Skin of body (tissue), 2 donors: ENCODE results near the gene ASTN2. TPM values are rescaled to one million over a fixed set of nuclear protein-coding genes. Genes with fewer than 3 reads are reported as not detected.

Experiments
- DNase-seq: peaks from one replicate; lab custom pipeline; 2025; lab: John Stamatoyannopoulos, UW
- total RNA-seq: library from RNA; depleted of rRNA; stranded (reverse); fragments of >200 nt; gene quantifications from one replicate; pipeline ENCODE4 v1.2.3, GENCODE V29; 2014

Gene ASTN2
- total RNA-seq, 1 donor from 2014 or later: 10.0 TPM

DNA sequence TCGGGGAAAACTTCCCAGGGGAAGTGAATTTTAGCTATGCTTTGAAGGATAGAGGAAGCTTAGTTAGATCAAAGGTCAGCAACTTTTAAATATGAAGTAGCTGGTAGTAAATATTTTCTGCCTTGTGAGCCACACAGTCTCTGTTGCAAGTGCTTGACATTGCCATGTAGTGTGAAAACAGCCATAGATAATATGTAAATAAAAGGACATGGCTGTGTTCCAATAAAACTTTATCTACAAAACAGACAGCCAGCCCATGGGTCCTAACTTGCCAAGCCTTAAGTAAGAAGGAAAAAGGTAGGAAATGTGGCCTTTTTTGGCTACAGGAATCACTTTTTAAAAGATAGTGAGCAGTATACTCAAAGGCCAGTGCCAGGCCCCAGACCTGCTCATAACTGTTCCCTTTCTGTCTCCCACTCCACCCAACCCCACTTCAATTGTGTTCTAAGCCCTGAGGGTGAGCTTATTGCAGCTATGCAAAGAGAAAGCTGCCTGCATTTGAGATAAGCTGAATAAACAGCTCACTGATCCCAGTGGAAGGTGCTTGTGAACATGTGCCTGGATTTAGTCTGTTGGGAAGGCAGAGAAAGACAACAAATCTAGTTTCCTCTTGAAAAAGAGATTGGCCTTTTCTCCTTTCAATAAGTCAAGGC is 840.7 kb downstream of the ASTN2 start:
- DNase-seq: no peak

- peak; percentile 65 for DNase-seq
Observed at GRCh38 chr9:116572095-116572748, 842.6 kb downstream of the ASTN2 start.

GRCh38 chr9:116569111-116569510 is 845.7 kb downstream of the ASTN2 start:
- no peak for DNase-seq

- no peak for DNase-seq
Observed at GRCh38 chr9:116566677-116567488, 848.0 kb downstream of the ASTN2 start.

DNA sequence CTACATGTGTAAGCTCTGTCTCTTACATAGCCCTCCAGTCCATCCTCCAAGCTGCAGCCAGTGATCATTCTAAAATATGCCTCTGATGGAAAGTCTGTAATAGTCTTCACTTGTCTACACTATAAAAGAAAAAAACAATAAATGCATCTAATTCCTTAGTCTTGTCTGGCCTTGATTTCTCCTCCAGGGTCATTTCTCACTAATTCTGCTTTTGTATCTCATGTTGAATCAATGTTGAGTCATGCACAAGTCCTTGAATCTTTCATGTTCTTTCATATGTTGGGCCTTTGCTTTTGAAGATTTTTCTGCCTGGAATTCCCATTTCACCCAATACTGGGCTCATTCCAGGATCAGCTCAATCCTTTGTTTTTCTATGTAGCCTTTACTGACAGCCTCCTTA is 848.9 kb downstream of the ASTN2 start:
- DNase-seq: no peak

DNA sequence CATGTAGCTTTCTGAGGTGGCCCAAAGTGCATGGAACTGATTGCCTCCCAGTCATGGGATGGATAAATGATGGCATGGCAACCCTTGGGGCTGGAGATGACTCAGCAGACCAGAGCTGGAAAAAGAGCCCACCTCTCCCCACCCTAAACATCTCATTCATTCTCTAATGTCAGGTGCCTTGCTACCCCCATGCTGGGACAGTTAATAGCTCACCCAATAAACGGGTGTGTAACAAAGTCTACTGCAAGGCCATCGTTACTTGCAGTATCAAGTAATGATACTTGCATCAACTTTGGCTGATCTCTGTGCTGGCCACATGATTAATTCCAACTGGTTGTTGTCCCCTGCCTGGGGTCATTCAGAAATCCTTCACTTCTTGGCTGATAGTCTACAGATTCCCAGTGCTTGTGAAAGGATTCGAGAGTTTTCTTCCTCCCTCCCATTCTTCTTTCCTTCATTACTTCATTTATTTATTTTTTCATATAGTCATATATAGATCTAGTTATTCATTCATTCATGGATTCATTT is 850.5 kb downstream of the ASTN2 start:
- no peak for DNase-seq

DNA sequence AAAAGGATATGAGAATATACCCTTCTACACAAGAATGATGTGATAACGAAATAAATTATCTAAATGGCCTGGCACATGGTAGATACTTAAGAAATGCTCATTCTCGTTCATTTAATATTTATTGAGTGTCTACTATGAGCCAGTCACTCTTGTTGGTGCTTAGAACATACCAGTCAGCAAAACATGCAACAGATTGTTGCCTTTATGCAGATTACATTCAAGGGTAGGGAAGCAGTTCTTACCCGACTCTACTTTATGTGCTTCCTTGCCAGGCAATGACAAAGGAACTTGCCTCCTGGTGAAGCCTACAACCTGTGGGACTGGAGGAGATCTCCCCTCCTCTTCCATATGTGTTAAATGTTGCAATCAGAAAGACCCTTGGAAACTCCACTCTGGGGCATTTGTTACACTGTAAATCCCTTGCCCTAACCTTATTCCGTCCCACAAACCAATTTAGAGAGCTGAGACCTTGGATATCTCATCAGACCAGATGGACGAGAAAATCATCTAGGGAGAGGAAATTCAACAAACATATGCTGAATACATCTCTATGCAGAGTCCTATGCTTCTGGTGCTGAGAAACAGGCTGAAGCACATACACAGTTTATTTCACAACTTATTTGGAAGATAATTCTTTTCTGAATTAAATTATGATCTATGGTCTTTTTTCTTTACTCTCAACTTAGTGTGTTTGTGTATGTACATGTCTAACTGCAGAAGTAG is 855.9 kb downstream of the ASTN2 start:
- no peak for DNase-seq

GRCh38 chr9:116558035-116558434 is 856.8 kb downstream of the ASTN2 start:
- no peak for DNase-seq

- no peak for DNase-seq
Observed at GRCh38 chr9:116555556-116556155, 859.2 kb downstream of the ASTN2 start.

- no peak for DNase-seq
Observed at GRCh38 chr9:116555119-116555518, 859.7 kb downstream of the ASTN2 start.

GRCh38 chr9:116550696-116551436 is 864.0 kb downstream of the ASTN2 start:
- DNase-seq: peak; percentile 46

DNA sequence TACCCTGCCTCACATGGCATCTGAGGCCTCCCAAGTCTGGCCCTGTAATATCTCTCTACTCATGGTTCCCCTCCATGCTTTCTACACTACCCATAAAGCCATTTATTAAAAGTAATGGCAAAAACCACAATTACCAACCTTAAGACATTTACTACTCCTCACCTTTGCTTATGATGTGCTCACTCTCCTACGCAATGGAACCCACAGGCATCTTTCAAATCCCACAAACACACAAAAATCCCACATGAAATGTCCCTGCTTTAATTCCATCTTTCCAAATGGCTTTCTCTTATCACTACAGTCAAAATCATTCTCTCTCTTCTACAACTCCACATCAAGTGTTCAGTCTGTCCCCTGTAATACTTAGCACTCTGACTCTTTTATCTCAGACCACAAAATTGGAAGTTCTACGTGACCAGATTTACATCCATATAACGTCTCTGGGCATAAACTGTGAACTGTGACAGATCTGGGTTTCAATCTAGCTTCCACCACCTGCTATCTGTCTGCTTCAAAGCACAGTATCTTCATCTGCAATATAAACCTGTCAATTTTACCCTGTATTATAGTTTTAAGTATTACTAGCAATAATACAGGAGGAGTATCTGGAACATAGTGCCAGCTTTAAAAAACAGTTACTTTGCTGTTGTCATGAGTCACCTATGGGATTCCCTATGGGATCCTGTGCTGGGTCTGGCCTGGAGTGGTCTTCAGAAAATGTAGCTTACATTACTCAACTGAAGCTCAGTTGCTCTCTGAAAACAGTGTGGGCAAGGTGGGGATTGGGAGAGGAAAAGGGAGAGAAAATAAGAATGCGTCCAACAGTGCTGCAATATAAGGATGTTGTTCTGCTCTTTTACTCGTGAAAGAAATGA is 864.8 kb downstream of the ASTN2 start:
- DNase-seq: no peak

GRCh38 chr9:116549061-116549664 is 865.7 kb downstream of the ASTN2 start:
- DNase-seq: no peak

DNA sequence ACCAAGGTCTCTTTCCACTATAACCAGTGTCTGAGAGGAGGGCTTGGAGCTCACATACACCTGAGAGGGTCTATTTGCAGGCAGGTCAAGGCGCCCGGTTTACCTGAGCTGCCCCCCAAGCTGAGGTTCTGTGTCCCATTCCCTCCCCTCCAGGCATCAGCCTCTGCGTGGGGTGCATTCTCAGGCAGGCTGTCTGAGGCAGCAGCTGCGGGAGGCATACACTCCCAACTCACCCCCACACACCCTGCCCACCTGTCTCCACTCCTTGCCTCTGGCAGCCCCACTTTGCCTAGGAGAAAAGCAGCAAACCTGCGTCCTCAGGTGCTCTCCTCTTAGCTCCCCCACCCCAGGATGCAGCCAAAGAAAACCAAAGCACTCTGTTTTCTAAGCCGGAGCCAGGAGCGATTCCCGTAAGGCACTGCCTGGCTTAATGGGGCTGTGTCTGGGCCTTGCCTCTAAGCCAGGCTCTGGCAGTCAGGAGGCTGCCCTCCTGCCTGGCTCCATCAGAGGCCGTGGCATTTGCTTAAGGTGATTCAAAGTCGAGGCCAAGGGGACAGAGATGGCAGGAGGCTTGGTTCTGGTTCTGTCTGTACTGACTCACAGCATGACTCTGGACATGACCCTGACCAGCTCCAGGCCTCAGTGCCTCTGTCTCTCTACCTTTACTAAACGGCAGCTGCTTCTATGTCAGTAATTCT is 867.0 kb downstream of the ASTN2 start:
- no peak for DNase-seq

DNA sequence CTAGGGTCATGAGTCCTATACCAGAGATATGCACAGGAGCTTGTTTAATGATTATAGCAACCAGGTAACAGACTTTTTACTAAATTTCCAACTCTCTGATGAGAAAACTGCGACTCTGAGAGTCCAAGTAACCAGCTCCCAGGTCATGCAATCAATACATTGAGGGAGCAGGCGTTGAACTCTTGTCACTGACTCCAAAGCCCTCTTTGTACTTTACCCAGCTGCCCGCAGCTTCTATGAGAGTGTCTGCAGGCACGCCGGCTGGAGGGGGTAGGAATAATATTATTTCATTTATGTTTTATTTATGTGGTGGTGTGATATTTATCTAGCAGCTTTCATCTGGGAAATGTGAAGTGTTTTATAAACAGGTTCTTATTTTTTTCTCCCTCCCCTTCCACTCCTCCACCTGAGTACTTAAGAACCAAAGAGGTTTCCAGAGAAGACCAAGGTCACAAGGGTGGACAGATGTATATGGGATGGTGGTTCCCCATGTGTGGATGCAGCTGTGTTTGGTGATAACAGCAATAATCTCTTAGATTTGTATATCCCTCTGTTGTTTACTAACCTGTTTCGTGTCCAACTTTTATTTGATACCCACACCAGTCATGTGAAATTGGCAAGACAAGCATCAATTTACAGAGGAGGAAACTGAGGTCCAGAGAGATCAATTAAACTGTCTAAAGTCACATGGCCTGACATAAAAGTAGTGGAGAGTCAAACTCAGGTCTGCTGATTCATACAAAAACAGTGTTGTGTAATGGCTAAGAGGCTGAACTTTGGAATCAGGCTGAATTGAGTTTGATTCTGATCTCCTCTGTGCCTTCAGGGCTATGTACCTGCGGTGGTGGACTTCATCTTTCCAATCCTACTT is 867.9 kb downstream of the ASTN2 start:
- no peak for DNase-seq

GRCh38 chr9:116544896-116545295 is 870.0 kb downstream of the ASTN2 start:
- DNase-seq: no peak

DNA sequence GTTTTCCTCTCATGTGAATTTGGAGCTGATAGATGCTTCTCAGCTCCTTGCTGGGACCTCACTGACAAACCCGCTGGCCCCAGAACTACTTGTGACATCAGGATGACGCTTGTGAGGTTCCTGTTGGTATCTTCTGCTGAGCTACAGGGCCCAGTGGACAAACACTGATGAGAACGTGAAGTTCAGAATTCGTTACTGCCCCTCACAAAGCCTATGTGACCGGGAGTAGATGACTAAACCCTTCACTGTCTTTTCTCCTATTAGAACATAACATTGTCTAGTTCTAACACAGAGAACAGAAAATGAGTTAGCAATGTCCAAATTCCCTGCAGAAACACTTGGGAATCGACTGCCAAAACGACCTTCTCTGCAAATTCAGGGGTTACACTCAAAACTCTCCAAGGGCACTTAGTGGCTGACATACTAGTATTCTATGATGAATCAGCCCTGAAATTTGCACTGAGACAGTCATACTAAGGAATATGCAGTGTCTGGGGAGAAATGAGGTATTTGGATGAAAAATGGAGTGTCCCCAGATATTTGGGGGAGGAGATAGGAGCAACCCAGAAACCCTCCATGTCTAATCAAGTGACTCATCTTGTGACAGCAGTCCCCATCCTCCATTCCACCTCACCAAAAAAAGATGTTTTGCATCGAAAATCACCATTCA is 871.0 kb downstream of the ASTN2 start:
- DNase-seq: no peak
